Stimulated activated CD4-positive, alpha-beta T cell treated with anti-CD3 and anti-CD28 coated beads, Interleukin-2, amount 100 ng/mL, for 4 hours (primary cell): ENCODE results near the gene SLC13A2.

Source experiments
- DNase-seq: peaks from one replicate; pipeline ENCODE4 v3.0.0-alpha.2; 2020; ENCODE audit warnings: low read depth

The SLC13A2 gene

GRCh38 chr17:28494445-28495188 is 21.2 kb downstream of the SLC13A2 start:
- peak; percentile 64 for DNase-seq

DNA sequence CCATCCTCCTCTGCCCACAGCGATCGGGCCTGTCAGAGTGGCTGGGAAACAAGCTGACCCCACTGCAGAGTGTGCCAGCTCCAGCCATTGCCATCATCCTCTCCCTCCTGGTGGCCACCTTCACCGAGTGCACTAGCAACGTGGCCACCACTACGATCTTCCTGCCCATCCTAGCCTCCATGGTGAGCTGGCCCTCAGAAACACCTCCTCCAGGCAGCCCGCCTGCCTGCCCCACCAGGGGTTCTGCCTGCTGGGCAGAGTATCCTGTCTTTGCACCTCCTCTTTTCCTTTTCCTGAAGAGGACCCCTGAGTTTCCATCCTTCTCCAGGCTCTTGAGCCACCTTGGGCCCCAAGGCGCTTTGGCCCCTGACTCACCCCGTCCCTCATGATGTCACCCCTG is 22.2 kb downstream of the SLC13A2 start:
- DNase-seq = no peak

GRCh38 chr17:28497931-28498330 is 24.5 kb downstream of the SLC13A2 start:
- no peak for DNase-seq

GRCh38 chr17:28498652-28499363 is 25.4 kb downstream of the SLC13A2 start:
- no peak for DNase-seq

GRCh38 chr17:28499364-28499664 is 25.9 kb downstream of the SLC13A2 start:
- no peak for DNase-seq

- no peak for DNase-seq
Observed at GRCh38 chr17:28499684-28500357, 26.4 kb downstream of the SLC13A2 start.

- no peak for DNase-seq
Observed at GRCh38 chr17:28500712-28501379, 27.4 kb downstream of the SLC13A2 start.

- DNase-seq = no peak
Observed at GRCh38 chr17:28501421-28502284, 28.2 kb downstream of the SLC13A2 start.

DNA sequence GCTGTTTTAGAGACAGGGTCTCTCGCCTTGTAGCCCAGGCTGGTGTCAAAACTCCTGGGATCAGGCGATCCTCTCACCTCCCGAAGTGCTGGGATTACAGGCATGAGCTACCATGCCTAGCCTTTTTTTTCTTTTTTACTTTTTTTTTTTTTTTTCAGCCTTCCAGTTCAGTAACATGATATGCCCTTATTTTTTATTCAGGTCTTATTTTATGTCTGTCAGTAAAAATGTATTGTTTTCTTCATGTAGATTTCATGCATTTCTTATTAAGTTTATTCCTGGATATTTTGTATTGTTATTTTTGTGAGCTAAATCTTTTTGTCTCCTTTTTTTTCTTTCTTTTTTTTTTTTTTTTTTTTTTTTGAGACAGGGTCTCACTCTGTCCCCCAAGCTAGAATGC is 30.0 kb downstream of the SLC13A2 start:
- no peak for DNase-seq

- DNase-seq = no peak
Observed at GRCh38 chr17:28505986-28506665, 32.7 kb downstream of the SLC13A2 start, which contains the start of gene FOXN1. Gene FOXN1 (plus strand): TSS chr17:28506348. CDS start chr17:28523970, 17,622 bp downstream.

DNA sequence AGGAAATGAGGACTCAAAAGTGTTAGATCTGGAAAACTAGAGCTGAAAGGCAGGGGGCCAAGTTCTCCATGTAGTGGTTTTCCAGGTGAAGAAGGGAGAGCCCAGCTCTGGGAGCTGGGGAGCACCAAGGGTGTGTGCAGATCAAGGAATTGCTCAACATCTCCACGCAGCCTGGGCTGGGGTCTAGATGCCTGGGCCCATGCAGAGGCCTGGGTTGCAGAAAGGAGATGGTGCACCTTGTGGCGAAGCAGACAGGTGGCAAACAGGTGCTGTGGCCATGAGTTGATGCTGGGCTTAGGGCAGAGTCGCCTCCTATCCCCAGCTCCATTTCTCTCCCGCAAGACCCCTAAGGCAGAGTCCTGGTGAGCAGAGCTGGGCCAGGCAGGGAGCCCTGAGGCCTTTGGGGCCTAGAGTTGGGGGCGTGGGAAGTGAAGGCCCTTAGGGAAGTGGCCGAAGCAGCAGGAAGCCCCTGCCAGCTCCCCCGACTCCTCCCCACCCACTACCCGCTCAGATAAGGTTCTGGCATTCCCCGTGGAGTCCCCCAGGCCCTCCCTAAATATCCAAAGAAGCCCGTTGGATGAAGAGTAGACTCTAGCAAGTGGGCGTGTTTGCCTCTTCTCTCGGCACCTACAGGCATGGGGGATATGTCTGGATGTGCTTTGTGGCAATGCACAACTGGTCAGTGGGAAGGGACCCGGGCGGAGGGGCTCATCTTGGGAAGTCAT is 33.5 kb downstream of the SLC13A2 start:
- no peak for DNase-seq

- DNase-seq = no peak
Observed at GRCh38 chr17:28507567-28508203, 34.2 kb downstream of the SLC13A2 start.

GRCh38 chr17:28508211-28508724 is 34.8 kb downstream of the SLC13A2 start:
- no peak for DNase-seq

DNA sequence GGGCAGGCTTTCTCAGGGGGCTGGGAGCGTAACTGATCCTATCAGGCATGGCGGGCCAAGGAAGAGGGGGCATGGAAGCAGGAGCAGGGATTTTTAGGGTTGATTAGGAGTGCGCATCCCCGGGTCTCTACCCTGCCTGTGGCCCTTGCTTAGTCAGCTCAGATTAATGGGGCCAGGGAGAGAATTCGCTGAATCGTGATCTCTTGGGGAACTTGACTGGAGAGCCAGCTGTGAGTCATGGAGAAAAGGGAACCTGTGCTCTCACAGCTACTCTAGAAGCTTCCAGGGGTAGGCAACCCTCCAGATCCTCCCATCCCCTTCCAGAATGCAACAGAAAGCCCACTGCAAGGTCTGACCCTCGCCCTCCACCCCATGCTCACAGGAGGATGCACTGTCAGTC is 36.3 kb downstream of the SLC13A2 start:
- DNase-seq = no peak

- no peak for DNase-seq
Observed at GRCh38 chr17:28511858-28512461, 38.5 kb downstream of the SLC13A2 start.

DNA sequence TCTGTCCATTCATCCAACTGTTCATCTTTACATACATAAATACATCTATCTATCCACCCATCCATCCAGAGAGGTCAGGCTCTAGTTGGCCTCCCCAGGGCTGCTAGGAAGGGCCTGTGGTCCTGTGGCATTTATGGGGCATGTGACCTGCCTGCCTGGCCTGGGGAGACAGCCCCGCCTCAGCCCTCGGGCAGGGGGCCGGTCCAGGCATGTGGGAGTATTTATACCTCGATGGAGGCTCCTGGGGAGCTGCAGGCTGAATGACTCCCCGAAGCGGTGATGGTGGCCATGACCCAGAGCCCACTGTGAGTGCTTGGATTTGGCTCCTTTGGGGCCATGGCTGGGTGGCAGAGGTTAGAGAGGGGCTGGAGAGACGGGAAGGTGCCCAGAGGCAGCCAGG is 40.0 kb downstream of the SLC13A2 start:
- DNase-seq = no peak

GRCh38 chr17:28514561-28515002 is 41.1 kb downstream of the SLC13A2 start:
- no peak for DNase-seq

- DNase-seq = no peak
Observed at GRCh38 chr17:28515518-28515917, 42.1 kb downstream of the SLC13A2 start.

- DNase-seq = no peak
Observed at GRCh38 chr17:28518132-28518531, 44.7 kb downstream of the SLC13A2 start.
